ENCODE measurements around the gene STARD13. TPM values are rescaled to one million over a fixed set of nuclear protein-coding genes. Genes with fewer than 3 reads are reported as not detected.

Gene STARD13
- 10 to 100 TPM; 23.3 to 24.1 (median 23.7) TPM for polyA plus RNA-seq (ENCODE audit: insufficient read length in 4 of 4)

GRCh38 chr13:33285420-33286124 lies at the start of gene STARD13:
Gene STARD13, minus strand, starts transcription at chr13:33285755. Its CDS starts 117 bp downstream, at chr13:33285638.
- DNase-seq (ENCODE audit: low read depth in 4 of 4, low spot score in 3 of 4) = peak; percentile 86 to 90 (median 89)

- DNase-seq (ENCODE audit: low read depth in 4 of 4, low spot score in 3 of 4) = no peak
These were observed 49.3 kb upstream of the STARD13 start for GRCh38 chr13:33334831-33335230.

- no peak for DNase-seq (ENCODE audit: low read depth in 4 of 4, low spot score in 3 of 4)
These were observed 46.4 kb upstream of the STARD13 start for GRCh38 chr13:33331962-33332361.

GRCh38 chr13:33330483-33330882 lies 44.9 kb upstream of the STARD13 start:
- no peak for DNase-seq (ENCODE audit: low read depth in 4 of 4, low spot score in 3 of 4)

- no peak for DNase-seq (ENCODE audit: low read depth in 4 of 4, low spot score in 3 of 4)
These were observed 43.1 kb upstream of the STARD13 start for GRCh38 chr13:33328701-33329100.

- no peak for DNase-seq (ENCODE audit: low read depth in 4 of 4, low spot score in 3 of 4)
These were observed 41.2 kb upstream of the STARD13 start for GRCh38 chr13:33326723-33327122.

GRCh38 chr13:33326246-33326645 lies 40.7 kb upstream of the STARD13 start:
- no peak for DNase-seq (ENCODE audit: low read depth in 4 of 4, low spot score in 3 of 4)

GRCh38 chr13:33323801-33324510 lies 38.4 kb upstream of the STARD13 start:
- no peak for DNase-seq (ENCODE audit: low read depth in 4 of 4, low spot score in 3 of 4)

- no peak for DNase-seq (ENCODE audit: low read depth in 4 of 4, low spot score in 3 of 4)
These were observed 37.6 kb upstream of the STARD13 start for GRCh38 chr13:33322965-33323668.

GRCh38 chr13:33322543-33322809 lies 36.9 kb upstream of the STARD13 start:
- DNase-seq (ENCODE audit: low read depth in 4 of 4, low spot score in 3 of 4) = no peak

GRCh38 chr13:33321686-33322542 lies 36.4 kb upstream of the STARD13 start:
- no peak for DNase-seq (ENCODE audit: low read depth in 4 of 4, low spot score in 3 of 4)

- DNase-seq (ENCODE audit: low read depth in 4 of 4, low spot score in 3 of 4) = no peak
These were observed 34.3 kb upstream of the STARD13 start for GRCh38 chr13:33319859-33320258.

GRCh38 chr13:33318744-33319143 lies 33.2 kb upstream of the STARD13 start:
- DNase-seq (ENCODE audit: low read depth in 4 of 4, low spot score in 3 of 4) = no peak

- no peak for DNase-seq (ENCODE audit: low read depth in 4 of 4, low spot score in 3 of 4)
These were observed 32.5 kb upstream of the STARD13 start for GRCh38 chr13:33318037-33318436.

- no peak for DNase-seq (ENCODE audit: low read depth in 4 of 4, low spot score in 3 of 4)
These were observed 31.3 kb upstream of the STARD13 start for GRCh38 chr13:33316890-33317289.

GRCh38 chr13:33313504-33313903 lies 27.9 kb upstream of the STARD13 start:
- DNase-seq (ENCODE audit: low read depth in 4 of 4, low spot score in 3 of 4) = no peak

- no peak for DNase-seq (ENCODE audit: low read depth in 4 of 4, low spot score in 3 of 4)
These were observed 27.3 kb upstream of the STARD13 start for GRCh38 chr13:33312861-33313212.

- no peak for DNase-seq (ENCODE audit: low read depth in 4 of 4, low spot score in 3 of 4)
These were observed 26.8 kb upstream of the STARD13 start for GRCh38 chr13:33312150-33312860.

GRCh38 chr13:33311040-33311439 lies 25.5 kb upstream of the STARD13 start:
- DNase-seq (ENCODE audit: low read depth in 4 of 4, low spot score in 3 of 4) = no peak
